ENCODE measurements around the gene RAD50. TPM values are rescaled to one million over a fixed set of nuclear protein-coding genes. Genes with fewer than 3 reads are reported as not detected.
"Not testable (repeated sequence)": the region's sequence is repeated elsewhere in the genome, so short reads cannot be mapped to it uniquely, and the experiment has no call there.

The RAD50 gene
- 10 to 100 TPM; 42.1 to 46.1 TPM for total RNA-seq

DNA sequence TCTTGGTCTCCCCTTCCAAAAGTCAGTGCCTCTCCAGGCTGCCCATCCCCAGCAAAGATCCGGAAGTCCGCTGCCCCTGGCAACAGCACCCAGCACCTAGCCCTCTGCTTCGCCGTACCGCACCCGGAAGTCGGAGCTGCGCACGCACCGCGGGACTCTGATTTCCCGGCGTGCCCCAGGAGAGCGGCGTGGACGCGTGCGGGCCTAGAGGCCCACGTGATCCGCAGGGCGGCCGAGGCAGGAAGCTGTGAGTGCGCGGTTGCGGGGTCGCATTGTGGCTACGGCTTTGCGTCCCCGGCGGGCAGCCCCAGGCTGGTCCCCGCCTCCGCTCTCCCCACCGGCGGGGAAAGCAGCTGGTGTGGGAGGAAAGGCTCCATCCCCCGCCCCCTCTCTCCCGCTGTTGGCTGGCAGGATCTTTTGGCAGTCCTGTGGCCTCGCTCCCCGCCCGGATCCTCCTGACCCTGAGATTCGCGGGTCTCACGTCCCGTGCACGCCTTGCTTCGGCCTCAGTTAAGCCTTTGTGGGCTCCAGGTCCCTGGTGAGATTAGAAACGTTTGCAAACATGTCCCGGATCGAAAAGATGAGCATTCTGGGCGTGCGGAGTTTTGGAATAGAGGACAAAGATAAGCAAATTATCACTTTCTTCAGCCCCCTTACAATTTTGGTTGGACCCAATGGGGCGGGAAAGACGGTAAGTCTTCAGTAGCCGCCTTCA is at the start of gene RAD50:
RAD50 (plus strand) TSS at position 215 of the 715 bp plus-strand sequence; CDS start at position 563, 348 bp downstream.
- Mint-ChIP-seq H3K4me3 (peak within 1 kb of the TSS; percentile 98), H3K27ac (peak within 1 kb of the TSS; percentile 76), H3K9me3 (no peaks in the 10 kb centered on the region), H3K4me1 (ENCODE audit: low read depth) (peaks cover 29% of the 10 kb centered on the region), H3K27me3 (ENCODE audit: low read depth) (no peaks in the 10 kb centered on the region), H3K36me3 (ENCODE audit: insufficient read depth in 2 of 2) (peaks cover 2 to 9% of the 10 kb centered on the region in 2 donors)
- DNase-seq (peak; percentile 96), ATAC-seq (replicated peaks in 1 of 2) (peak; percentile 97 to 99)

GRCh38 chr5:132510076-132510475 is 46.7 kb upstream of the RAD50 start:
- Mint-ChIP-seq H3K4me3 (no peak overlapping the region), H3K27me3 (ENCODE audit: low read depth) (peaks cover 52% of the 10 kb centered on the region), H3K36me3 (ENCODE audit: insufficient read depth in 2 of 2) (peaks cover 3 to 11% of the 10 kb centered on the region in 2 donors), H3K27ac (no peak overlapping the region), H3K4me1 (ENCODE audit: low read depth) (peaks cover 9% of the 10 kb centered on the region), H3K9me3 (peaks cover 2 to 6% of the 10 kb centered on the region in 2 donors)
- no peak for ATAC-seq (replicated peaks in 1 of 2)
- no peak for DNase-seq

DNA sequence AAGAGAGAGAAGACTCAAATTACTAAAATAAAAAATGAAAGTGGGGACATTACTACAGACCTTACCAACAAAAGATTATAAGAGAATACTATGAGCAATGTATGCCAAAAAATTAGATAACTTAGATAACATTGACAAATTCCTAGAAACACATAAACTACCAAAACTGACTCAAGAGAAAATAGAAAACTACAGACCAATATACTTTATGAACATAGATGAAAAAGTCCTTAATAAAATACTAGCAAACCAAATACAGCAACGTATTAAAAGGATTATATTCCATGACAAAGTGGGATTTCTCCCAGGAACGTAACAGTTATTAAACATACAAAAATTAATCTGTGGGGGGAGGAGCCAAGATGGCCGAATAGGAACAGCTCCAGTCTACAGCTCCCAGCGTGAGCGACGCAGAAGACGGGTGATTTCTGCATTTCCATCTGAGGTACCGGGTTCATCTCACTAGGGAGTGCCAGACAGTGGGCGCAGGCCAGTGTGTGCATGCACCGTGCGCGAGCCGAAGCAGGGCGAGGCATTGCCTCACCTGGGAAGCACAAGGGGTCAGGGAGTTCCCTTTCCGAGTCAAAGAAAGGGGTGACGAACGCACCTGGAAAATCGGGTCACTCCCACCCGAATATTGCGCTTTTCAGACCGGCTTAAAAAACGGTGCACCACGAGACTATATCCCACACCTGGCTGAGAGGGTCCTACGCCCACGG is 43.0 kb upstream of the RAD50 start:
- not testable (repeated sequence) for H3K4me1 Mint-ChIP-seq (ENCODE audit: low read depth); ATAC-seq (replicated peaks in 1 of 2); H3K9me3 Mint-ChIP-seq; H3K27ac Mint-ChIP-seq; DNase-seq; H3K4me3 Mint-ChIP-seq
- Mint-ChIP-seq H3K36me3 (ENCODE audit: insufficient read depth in 2 of 2) (peaks cover 2 to 11% of the 10 kb centered on the region in 2 donors), H3K27me3 (ENCODE audit: low read depth) (peaks cover 24% of the 10 kb centered on the region)

GRCh38 chr5:132522067-132522466 is 34.7 kb upstream of the RAD50 start:
- H3K27ac Mint-ChIP-seq; H3K9me3 Mint-ChIP-seq; H3K27me3 Mint-ChIP-seq (ENCODE audit: low read depth); ATAC-seq (replicated peaks in 1 of 2); DNase-seq; H3K4me3 Mint-ChIP-seq; H3K36me3 Mint-ChIP-seq (ENCODE audit: insufficient read depth in 2 of 2): not testable (repeated sequence)
- peaks cover 37% of the 10 kb centered on the region for H3K4me1 Mint-ChIP-seq (ENCODE audit: low read depth)

DNA sequence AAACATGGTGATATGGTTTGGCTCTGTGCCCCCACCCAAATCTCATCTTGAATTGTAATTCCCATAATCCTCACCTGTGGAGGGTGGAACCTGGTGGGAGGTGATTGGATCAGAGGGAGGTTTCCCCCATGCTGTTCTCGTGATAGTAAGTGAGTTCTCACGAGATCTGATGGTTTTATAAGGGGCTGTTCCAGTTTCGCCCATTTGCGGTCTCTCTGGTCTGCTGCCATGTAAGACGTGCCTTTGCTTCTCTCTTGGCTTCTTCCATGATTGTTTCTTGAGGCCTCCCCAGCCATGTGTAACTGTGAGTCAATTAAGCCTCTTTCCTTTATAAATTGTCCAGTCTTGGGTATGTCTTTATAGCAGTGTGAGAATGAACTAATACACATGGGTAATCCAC is 31.9 kb upstream of the RAD50 start:
- ATAC-seq (replicated peaks in 1 of 2); H3K9me3 Mint-ChIP-seq; DNase-seq; H3K36me3 Mint-ChIP-seq (ENCODE audit: insufficient read depth in 2 of 2): not testable (repeated sequence)
- Mint-ChIP-seq H3K27me3 (ENCODE audit: low read depth) (peaks cover 17% of the 10 kb centered on the region), H3K27ac (peak overlapping the region; percentile 4), H3K4me3 (peak overlapping the region; percentile 29 to 33), H3K4me1 (ENCODE audit: low read depth) (peaks cover 54% of the 10 kb centered on the region)

- peak; percentile 22 to 24 for DNase-seq
- peak overlapping the region; percentile 29 to 52 for H3K4me3 Mint-ChIP-seq
Measured at GRCh38 chr5:132525299-132525724, 31.5 kb upstream of the RAD50 start.

DNA sequence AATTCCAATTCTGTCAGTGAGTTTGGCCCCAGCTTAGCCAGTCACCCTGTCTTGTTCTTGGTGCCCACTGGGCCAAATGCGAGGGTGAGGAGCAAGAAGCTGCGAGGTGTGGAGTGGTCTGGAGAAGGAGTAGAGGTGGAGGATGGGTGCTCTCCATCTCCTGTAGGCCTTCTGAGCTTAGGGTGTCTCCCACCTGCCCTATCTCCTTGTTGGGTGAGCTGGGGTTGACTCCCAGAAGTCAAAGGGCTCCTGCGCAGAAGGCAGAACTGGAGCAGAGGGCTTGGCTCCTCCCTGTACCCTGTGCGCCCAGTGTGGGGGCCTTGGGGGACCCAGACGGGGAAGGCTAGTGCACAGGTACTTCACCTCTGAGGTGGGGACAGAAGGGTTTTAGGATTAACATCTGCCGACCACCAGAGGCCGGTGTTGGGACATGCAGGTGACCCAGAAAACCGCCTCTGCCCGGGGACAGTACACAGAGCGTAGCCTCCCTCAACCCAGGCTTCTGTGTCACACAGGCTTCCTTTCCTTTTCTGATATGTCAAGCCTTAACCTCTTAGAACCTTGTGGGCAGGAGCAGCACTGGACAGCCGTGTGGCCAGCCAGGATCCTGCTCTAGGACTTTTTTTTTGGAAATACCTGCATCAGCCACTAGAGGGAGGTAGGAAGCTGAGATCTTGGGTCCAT is 30.3 kb upstream of the RAD50 start:
- Mint-ChIP-seq H3K27ac (no peak overlapping the region), H3K4me3 (peak overlapping the region; percentile 2 to 23), H3K9me3 (peaks cover 0 to 2% of the 10 kb centered on the region in 2 donors), H3K36me3 (ENCODE audit: insufficient read depth in 2 of 2) (peaks cover 0 to 4% of the 10 kb centered on the region in 2 donors), H3K4me1 (ENCODE audit: low read depth) (peaks cover 49% of the 10 kb centered on the region), H3K27me3 (ENCODE audit: low read depth) (peaks cover 17% of the 10 kb centered on the region)
- peak; percentile 42 to 49 for ATAC-seq (replicated peaks in 1 of 2)
- DNase-seq = peak; percentile 50 to 73

More at GRCh38 chr5:132525299-132525724, 31.5 kb upstream of the RAD50 start:
- Mint-ChIP-seq H3K4me1 (ENCODE audit: low read depth) (peaks cover 51% of the 10 kb centered on the region), H3K27me3 (ENCODE audit: low read depth) (peaks cover 17% of the 10 kb centered on the region), H3K36me3 (ENCODE audit: insufficient read depth in 2 of 2) (peaks cover 0 to 6% of the 10 kb centered on the region in 2 donors), H3K9me3 (peaks cover 0 to 4% of the 10 kb centered on the region in 2 donors), H3K27ac (peak overlapping the region; percentile 4)
- peak; percentile 82 to 84 for ATAC-seq (replicated peaks in 1 of 2)

- peak overlapping the region in 1 of 2 donors; percentile 2 for H3K4me3 Mint-ChIP-seq
- H3K27me3 Mint-ChIP-seq (ENCODE audit: low read depth) = peaks cover 24% of the 10 kb centered on the region
- H3K9me3 Mint-ChIP-seq = peaks cover 0 to 2% of the 10 kb centered on the region in 2 donors
- no peak overlapping the region for H3K27ac Mint-ChIP-seq
- peaks cover 0 to 3% of the 10 kb centered on the region in 2 donors for H3K36me3 Mint-ChIP-seq (ENCODE audit: insufficient read depth in 2 of 2)
- peaks cover 56% of the 10 kb centered on the region for H3K4me1 Mint-ChIP-seq (ENCODE audit: low read depth)
- DNase-seq (no peak), ATAC-seq (replicated peaks in 1 of 2) (no peak)
Measured at GRCh38 chr5:132526974-132527564, 29.7 kb upstream of the RAD50 start.

DNA sequence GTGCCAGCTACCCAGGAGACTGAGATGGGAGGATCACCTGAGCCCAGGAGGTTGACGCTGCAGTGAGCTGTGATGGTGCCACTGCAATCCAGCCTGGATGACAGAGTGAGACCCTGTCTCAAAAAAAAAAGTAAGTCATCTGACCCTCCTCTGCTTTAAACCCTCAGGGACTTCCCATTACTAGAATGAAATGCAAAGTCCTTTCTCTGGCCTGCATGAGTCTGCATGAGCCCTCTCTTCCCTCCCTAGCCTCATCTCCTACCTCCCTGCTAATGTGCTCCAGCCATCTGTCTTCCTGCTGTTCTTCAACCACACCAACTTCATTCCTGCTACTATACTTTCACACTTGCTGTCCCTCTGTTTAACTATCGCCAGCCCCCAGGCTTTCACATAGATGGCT is 28.8 kb upstream of the RAD50 start:
- ATAC-seq (replicated peaks in 1 of 2) (no peak), DNase-seq (no peak)
- Mint-ChIP-seq H3K27ac (no peak overlapping the region), H3K9me3 (peaks cover 0 to 2% of the 10 kb centered on the region in 2 donors), H3K4me1 (ENCODE audit: low read depth) (peaks cover 56% of the 10 kb centered on the region), H3K27me3 (ENCODE audit: low read depth) (peaks cover 31% of the 10 kb centered on the region), H3K4me3 (no peak overlapping the region), H3K36me3 (ENCODE audit: insufficient read depth in 2 of 2) (peaks cover 0 to 2% of the 10 kb centered on the region in 2 donors)

- peaks cover 31% of the 10 kb centered on the region for H3K27me3 Mint-ChIP-seq (ENCODE audit: low read depth)
- H3K4me3 Mint-ChIP-seq = peak overlapping the region in 1 of 2 donors; percentile 33
- peaks cover 0 to 2% of the 10 kb centered on the region in 2 donors for H3K36me3 Mint-ChIP-seq (ENCODE audit: insufficient read depth in 2 of 2)
- H3K9me3 Mint-ChIP-seq = peaks cover 0 to 2% of the 10 kb centered on the region in 2 donors
- peaks cover 56% of the 10 kb centered on the region for H3K4me1 Mint-ChIP-seq (ENCODE audit: low read depth)
- no peak overlapping the region for H3K27ac Mint-ChIP-seq
- DNase-seq = peak in 1 of 2 donors; percentile 8
- peak; percentile 52 to 63 for ATAC-seq (replicated peaks in 1 of 2)
Measured at GRCh38 chr5:132528866-132529634, 27.7 kb upstream of the RAD50 start.

GRCh38 chr5:132530946-132531345 is 25.8 kb upstream of the RAD50 start:
- H3K27ac Mint-ChIP-seq = peak overlapping the region; percentile 78
- no peak for ATAC-seq (replicated peaks in 1 of 2)
- DNase-seq = no peak
- no peaks in the 10 kb centered on the region for H3K36me3 Mint-ChIP-seq (ENCODE audit: insufficient read depth in 2 of 2)
- peak overlapping the region in 1 of 2 donors; percentile 58 for H3K4me3 Mint-ChIP-seq
- peaks cover 47% of the 10 kb centered on the region for H3K27me3 Mint-ChIP-seq (ENCODE audit: low read depth)
- no peaks in the 10 kb centered on the region for H3K9me3 Mint-ChIP-seq
- H3K4me1 Mint-ChIP-seq (ENCODE audit: low read depth) = peaks cover 43% of the 10 kb centered on the region

- ATAC-seq (replicated peaks in 1 of 2) = no peak
- Mint-ChIP-seq H3K36me3 (ENCODE audit: insufficient read depth in 2 of 2) (no peaks in the 10 kb centered on the region), H3K4me1 (ENCODE audit: low read depth) (peaks cover 13% of the 10 kb centered on the region), H3K4me3 (no peak overlapping the region), H3K9me3 (no peaks in the 10 kb centered on the region), H3K27me3 (ENCODE audit: low read depth) (peaks cover 26% of the 10 kb centered on the region), H3K27ac (no peak overlapping the region)
- DNase-seq = no peak
Measured at GRCh38 chr5:132539716-132540115, 17.1 kb upstream of the RAD50 start.
